Epithelial cell of prostate (primary cell): Measurements from ENCODE around the gene RERE.
"Not testable (repeated sequence)": the region's sequence is repeated elsewhere in the genome, so short reads cannot be mapped to it uniquely, and the experiment has no call there.

Experiments used
- DNase-seq: peaks from one replicate; pipeline ENCODE4 v3.0.0-alpha.2; 2011; ENCODE audit warnings: low read depth, low spot score
- H3K27ac ChIP-seq: fragments of 450-650 bp; 2 replicates; pipeline ENCODE4 v1.5.1; 2017; ENCODE audit warnings: mild to moderate bottlenecking

The RERE gene

DNA sequence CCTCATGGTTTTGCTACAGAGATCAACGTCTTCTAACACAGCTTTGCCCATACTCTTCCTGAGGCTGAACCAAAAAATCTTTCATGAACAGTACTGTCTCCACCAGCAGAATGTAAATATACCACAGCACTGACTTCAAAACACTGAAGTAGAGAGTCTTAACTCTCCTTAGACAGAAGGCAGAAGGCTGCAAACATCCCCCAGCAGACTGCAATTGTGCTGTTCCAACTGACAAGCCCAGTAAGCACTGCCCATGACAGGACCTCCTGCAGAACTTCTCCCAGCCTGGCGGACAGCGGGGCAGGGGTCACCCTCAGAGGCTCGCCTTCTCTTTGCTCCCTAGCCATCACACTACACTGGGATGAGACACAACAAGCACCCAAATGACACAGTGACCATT, 218.7 kb downstream of the RERE start:
- H3K27ac ChIP-seq, result no peak overlapping the region
- DNase-seq, result no peak

GRCh38 chr1:8598060-8598724, 219.2 kb downstream of the RERE start:
- DNase-seq, result no peak
- no peak overlapping the region for H3K27ac ChIP-seq

- no peak for DNase-seq
- H3K27ac ChIP-seq, result no peak overlapping the region
Measured at GRCh38 chr1:8597455-8597854, 220.0 kb downstream of the RERE start.

- DNase-seq, result no peak
- H3K27ac ChIP-seq, result no peak overlapping the region
Measured at GRCh38 chr1:8595941-8596340, 221.5 kb downstream of the RERE start.

GRCh38 chr1:8595332-8595731, 222.1 kb downstream of the RERE start:
- no peak overlapping the region for H3K27ac ChIP-seq
- DNase-seq, result no peak

GRCh38 chr1:8593292-8593691, 224.1 kb downstream of the RERE start:
- not testable (repeated sequence) for H3K27ac ChIP-seq, DNase-seq

DNA sequence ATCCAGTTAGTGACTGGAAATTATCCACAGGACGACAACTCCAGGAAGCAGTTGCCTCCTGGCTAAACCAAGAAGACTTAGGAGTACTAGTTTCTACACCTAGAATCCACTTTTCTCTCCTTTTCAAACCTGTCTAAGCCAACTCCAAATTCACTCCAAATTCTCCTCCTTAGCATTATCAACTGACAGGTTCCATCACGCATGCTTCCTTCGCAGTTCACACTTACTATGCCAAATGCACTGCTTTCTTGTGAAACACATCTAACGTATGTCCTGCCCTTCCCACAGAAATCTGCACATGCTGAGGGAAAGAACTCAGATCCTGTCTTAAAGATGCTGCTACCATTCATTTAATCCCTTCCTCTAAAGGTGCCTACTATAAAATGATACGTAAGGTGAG, 225.9 kb downstream of the RERE start:
- H3K27ac ChIP-seq, result no peak overlapping the region
- DNase-seq, result no peak

DNA sequence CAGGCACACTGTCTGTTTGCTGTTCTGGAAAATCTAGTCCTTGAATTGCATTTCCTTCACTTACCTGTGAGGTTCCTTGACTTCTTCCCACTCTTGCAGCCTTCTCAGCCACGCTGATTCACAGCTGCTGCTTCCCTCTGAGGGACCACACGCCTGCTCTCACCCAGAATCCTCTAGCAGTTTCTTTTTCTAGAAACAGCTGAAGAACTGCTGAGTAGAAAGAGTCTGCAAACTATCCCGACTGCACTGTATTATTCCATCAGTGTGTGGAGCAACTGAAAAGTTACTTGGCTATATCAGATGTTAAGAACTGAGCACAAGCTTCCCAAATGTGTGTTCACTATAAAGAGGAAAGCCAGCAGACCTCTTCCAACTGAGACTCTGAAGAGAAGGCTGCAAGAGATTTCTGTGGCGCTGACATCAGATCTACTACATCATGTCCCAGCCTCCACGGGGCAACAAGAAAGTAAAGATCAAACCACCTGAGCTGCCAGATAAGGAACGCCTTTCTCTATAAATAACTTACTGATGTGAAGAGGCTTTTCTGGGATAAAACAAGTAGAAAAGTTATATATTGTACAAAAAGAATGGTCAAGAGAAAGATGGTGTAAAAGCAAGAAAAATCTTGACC, 226.6 kb downstream of the RERE start:
- no peak for DNase-seq
- no peak overlapping the region for H3K27ac ChIP-seq

GRCh38 chr1:8589571-8589970, 227.9 kb downstream of the RERE start:
- DNase-seq, result no peak
- H3K27ac ChIP-seq, result no peak overlapping the region

DNA sequence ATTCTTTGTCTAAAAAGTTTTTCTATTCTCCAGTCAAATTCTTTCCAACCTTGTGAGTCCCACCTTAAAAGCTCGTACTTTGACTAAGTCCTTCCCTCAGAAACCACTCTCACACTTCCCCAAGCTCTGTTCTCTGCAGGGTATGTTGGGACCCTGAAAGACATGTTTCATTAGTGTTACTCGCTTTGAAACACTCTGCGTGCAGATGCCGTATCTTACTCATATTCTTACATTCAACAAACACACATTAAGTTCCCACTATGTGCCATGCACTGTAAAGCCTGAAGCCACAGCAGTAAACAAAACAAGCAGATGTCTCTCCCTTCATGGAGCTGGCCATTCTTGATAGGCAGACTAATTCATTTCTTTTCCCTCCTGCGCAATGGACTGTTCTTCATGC, 229.7 kb downstream of the RERE start:
- DNase-seq, result no peak
- H3K27ac ChIP-seq, result no peak overlapping the region

DNA sequence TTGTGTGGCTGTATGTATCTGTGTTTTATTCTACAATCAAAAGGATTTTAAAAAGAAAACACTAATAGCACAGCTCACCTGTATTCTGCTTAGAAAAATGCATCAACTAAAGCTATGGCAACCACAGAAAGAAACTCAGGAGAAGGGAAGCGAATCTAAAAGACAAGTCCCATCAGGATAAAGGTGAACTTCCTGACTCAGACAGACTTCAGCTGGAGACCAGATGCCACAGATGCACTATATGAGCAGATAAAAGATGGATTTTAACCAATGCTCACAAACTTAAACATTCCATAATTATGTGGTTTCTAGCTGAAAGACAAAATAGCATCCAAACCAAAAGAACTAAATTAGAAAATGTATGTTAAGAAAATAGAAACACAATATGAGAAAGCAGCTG, 231.0 kb downstream of the RERE start:
- H3K27ac ChIP-seq, result no peak overlapping the region
- no peak for DNase-seq

DNA sequence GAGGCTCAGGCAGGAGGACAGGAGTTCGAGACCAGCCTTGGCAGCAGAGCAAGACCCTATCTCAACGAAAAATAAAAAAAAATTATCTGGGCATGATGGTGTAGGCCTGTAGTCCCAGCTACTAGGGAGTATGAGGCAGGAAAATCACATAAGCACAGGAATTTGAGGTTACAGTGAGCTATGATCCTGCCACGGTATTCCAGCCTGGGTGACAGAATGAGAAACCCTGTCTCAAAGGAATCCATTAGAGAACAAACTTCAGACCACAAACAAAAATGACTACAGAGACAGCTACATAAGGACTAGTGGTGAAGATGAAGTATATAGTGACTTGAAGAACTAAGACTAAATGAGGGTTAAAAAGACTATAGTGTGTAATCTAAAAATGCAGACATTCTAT, 233.1 kb downstream of the RERE start:
- no peak overlapping the region for H3K27ac ChIP-seq
- no peak for DNase-seq

- H3K27ac ChIP-seq, result no peak overlapping the region
- no peak for DNase-seq
Measured at GRCh38 chr1:8583031-8583430, 234.4 kb downstream of the RERE start.

DNA sequence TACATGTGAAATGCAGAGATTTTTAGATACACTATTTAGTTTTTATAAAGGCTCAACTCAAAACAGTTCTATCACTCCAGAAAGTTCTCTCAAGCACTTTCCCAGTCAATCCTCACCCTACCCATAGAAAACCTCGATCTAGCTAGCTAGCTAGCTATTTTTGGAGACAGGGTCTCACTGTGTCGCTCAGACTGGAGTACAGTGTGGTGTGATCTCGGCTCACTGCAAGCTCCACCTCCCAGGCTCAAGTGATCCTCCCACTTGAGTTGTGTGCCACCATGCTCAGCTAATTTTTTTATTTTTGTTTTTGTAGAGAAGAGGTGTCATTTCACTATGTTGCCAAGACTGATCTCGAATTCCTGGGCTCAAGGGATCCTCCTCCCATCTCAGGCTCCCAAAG, 236.9 kb downstream of the RERE start:
- no peak overlapping the region for H3K27ac ChIP-seq
- no peak for DNase-seq

GRCh38 chr1:8578936-8579335, 238.5 kb downstream of the RERE start:
- H3K27ac ChIP-seq, result no peak overlapping the region
- no peak for DNase-seq

- DNase-seq, result no peak
- no peak overlapping the region for H3K27ac ChIP-seq
Measured at GRCh38 chr1:8578132-8578877, 239.1 kb downstream of the RERE start.

- no peak overlapping the region for H3K27ac ChIP-seq
- DNase-seq, result no peak
Measured at GRCh38 chr1:8574985-8575384, 242.5 kb downstream of the RERE start.

DNA sequence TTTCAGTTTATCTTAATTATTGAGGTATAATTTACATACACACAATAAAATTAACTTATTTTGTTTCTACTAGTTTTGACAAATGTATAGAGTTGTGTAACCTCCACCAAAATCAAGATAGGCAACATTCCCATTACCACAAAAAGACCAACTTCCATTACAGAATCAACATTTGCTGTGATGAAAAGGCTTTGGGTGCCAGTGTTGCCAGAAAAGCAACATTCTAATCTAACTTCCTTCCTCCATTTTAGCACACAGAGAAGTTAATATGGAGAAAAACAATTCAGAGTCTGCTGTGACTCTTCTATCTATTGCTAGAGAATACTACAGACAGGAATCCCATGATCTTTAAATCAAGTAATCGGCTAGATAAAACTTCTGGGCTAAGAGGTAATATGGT, 245.3 kb downstream of the RERE start:
- no peak overlapping the region for H3K27ac ChIP-seq
- DNase-seq, result no peak

- no peak for DNase-seq
Measured at GRCh38 chr1:8571200-8571984, 246.0 kb downstream of the RERE start.

GRCh38 chr1:8570465-8570864, 247.0 kb downstream of the RERE start:
- no peak overlapping the region for H3K27ac ChIP-seq
- no peak for DNase-seq

More at GRCh38 chr1:8571200-8571984, 246.0 kb downstream of the RERE start:
- H3K27ac ChIP-seq, result no peak overlapping the region

- DNase-seq, result no peak
- H3K27ac ChIP-seq, result no peak overlapping the region
Measured at GRCh38 chr1:8569242-8569641, 248.2 kb downstream of the RERE start.
